K562 (cell line): ENCODE measurements around the gene BMP2K. TPM values are rescaled to one million over a fixed set of nuclear protein-coding genes. Genes with fewer than 3 reads are reported as not detected.

Experiments
- ATAC-seq: fragments of 200-7000 bp; cut with Tn5 transposase; 3 replicates; pipeline ENCODE4 v1.9.1; 2020; ENCODE audit warnings: moderate library complexity
- BruUV-seq: library from RNA; stranded (reverse); fragments of 400-500 nt; replicated peaks from 2 replicates; lab custom pipeline; 2021; lab: Mats Ljungman, UMichigan
- CTCF ChIA-PET: fragments of 300-600 bp; formaldehyde crosslinking; extraction: SDS; loops from one replicate; lab custom pipeline; 2021; ENCODE audit warnings: low intra/inter-chr PET ratio; lab: Yijun Ruan, JAX
- POLR2A ChIA-PET: fragments of 300-600, 350-650 bp; sonication (Branson Sonifier 250); formaldehyde crosslinking; extraction: SDS; loops from one replicate; lab custom pipeline; 2021; ENCODE audit warnings: antibody characterized with exemption, inconsistent platforms; lab: Yijun Ruan, JAX
- DNase-seq, 4 experiments: peaks; one replicate each; pipeline versions ENCODE4 v3.0.0 to v3.0.0-alpha.2; 2011 to 2018; ENCODE audit warnings: low spot score in 3 of 4, mixed read lengths in 3 of 4; ENCODE audit errors: extremely low read depth in 1 of 4
- FAIRE-seq: peaks from 2 replicates; lab custom pipeline; 2011; peaks lifted over from hg19 to GRCh38; lab: Jason Lieb, UNC
- H2AFZ ChIP-seq: 2 replicates; pipeline ENCODE4 v1.6.0; 2011; ENCODE audit warnings: low read depth, low read length, control low read depth, inconsistent platforms
- H3K27ac ChIP-seq: fragments of 200-600 bp; 3 replicates; pipeline ENCODE4 v1.8.0; 2011; ENCODE audit warnings: low read depth, mild to moderate bottlenecking, control low read depth, inconsistent platforms, low read length, moderate library complexity, mixed read lengths; ENCODE audit errors: extremely low read depth
- H3K27me3 ChIP-seq, 2 experiments: fragments of 300-600 bp in 1 of 2; 2 replicates in 1 of 2; 3 replicates in 1 of 2; pipeline versions ENCODE4 v1.6.0 to v1.8.0; 2011; ENCODE audit warnings: inconsistent platforms in 2 of 2, low read length in 2 of 2, mild to moderate bottlenecking in 1 of 2, mixed read lengths in 1 of 2, moderate library complexity in 1 of 2; ENCODE audit not compliant: control insufficient read depth in 2 of 2, insufficient read depth in 2 of 2
- H3K36me3 ChIP-seq: fragments of 300-600 bp; 3 replicates; pipeline ENCODE4 v1.8.0; 2011; ENCODE audit warnings: mild to moderate bottlenecking, low read length, inconsistent platforms; ENCODE audit not compliant: control insufficient read depth, insufficient read depth
- H3K4me1 ChIP-seq, 2 experiments: fragments of 200-600 bp in 1 of 2; replicated peaks in 1 of 2; 2 replicates in 1 of 2; 3 replicates in 1 of 2; pipeline versions ENCODE4 v1.5.1 to v1.8.0; 2011; ENCODE audit warnings: inconsistent platforms in 2 of 2, low read length in 2 of 2, mild to moderate bottlenecking in 1 of 2, mixed read lengths in 1 of 2, moderate library complexity in 1 of 2; ENCODE audit not compliant: control insufficient read depth in 2 of 2, insufficient read depth in 2 of 2
- H3K4me2 ChIP-seq: 2 replicates; pipeline ENCODE4 v1.6.1; 2011; ENCODE audit warnings: low read length, control low read depth, inconsistent platforms, mixed read lengths; ENCODE audit not compliant: insufficient read depth
- H3K4me3 ChIP-seq: fragments of 200-600 bp; sonication (generic), shearing (Covaris generic); 2 replicates; pipeline ENCODE4 v1.5.1; 2016; ENCODE audit warnings: control low read depth, inconsistent platforms
- H3K79me2 ChIP-seq: fragments of 200-600 bp; 3 replicates; pipeline ENCODE4 v1.8.0; 2011; ENCODE audit warnings: low read length, inconsistent platforms; ENCODE audit not compliant: control insufficient read depth, insufficient read depth
- H3K9ac ChIP-seq, 2 experiments: 2 replicates each; pipeline versions ENCODE4 v1.6.0 to v1.6.1; 2011; ENCODE audit warnings: low read depth in 2 of 2, low read length in 2 of 2, control low read depth in 1 of 2, inconsistent platforms in 1 of 2, mild to moderate bottlenecking in 1 of 2, mixed read lengths in 1 of 2; ENCODE audit not compliant: insufficient read depth in 1 of 2
- H3K9me1 ChIP-seq: one replicate; pipeline ENCODE4 v1.6.0; 2011; ENCODE audit warnings: inconsistent platforms, mild to moderate bottlenecking, low read length, moderate library complexity; ENCODE audit not compliant: control insufficient read depth, insufficient read depth
- H3K9me3 ChIP-seq: replicated peaks from 2 replicates; pipeline ENCODE4 v1.5.1; 2011; ENCODE audit warnings: low read depth, low read length, inconsistent platforms; ENCODE audit not compliant: control insufficient read depth, insufficient read depth
- H4K20me1 ChIP-seq: replicated peaks from 2 replicates; pipeline ENCODE4 v1.6.1; 2011; ENCODE audit warnings: low read length, inconsistent platforms, mixed read lengths; ENCODE audit not compliant: control insufficient read depth, insufficient read depth
- EGR1 ChIP-seq: fragments of 450-650 bp; conservative IDR thresholded peaks from 2 replicates; pipeline ENCODE4 v1.6.1; 2017; ENCODE audit warnings: mild to moderate bottlenecking
- FOXK1 ChIP-seq: sonication (generic); formaldehyde crosslinking; IDR thresholded peaks from 2 replicates; pipeline ENCODE4 v1.8.0; 2022; ENCODE audit warnings: missing genetic modification reagents, mild to moderate bottlenecking, borderline replicate concordance
- RFX1 ChIP-seq: fragments of 450-650 bp; IDR thresholded peaks from 2 replicates; pipeline ENCODE4 v1.6.1; 2016; ENCODE audit warnings: mild to moderate bottlenecking, moderate library complexity
- SMAD4 ChIP-seq: fragments of 250-450 bp; sonication (Bioruptor Pico); conservative IDR thresholded peaks from 2 replicates; pipeline ENCODE4 v1.8.0; 2021; ENCODE audit warnings: inconsistent platforms, mild to moderate bottlenecking, moderate library complexity
- SREBF1 ChIP-seq: fragments of 150-350 bp; IDR thresholded peaks from 2 replicates; pipeline ENCODE4 v1.6.1; 2014; ENCODE audit warnings: antibody characterized with exemption, low read depth, low read length, borderline replicate concordance
- TEAD2 ChIP-seq: fragments of 450-650 bp; IDR thresholded peaks from 2 replicates; pipeline ENCODE4 v1.6.1; 2016; ENCODE audit warnings: missing genetic modification characterization, control low read depth, missing compliant biosample characterization
- ZNF696 ChIP-seq: fragments of 250-450 bp; sonication (Bioruptor Pico); conservative IDR thresholded peaks from 2 replicates; pipeline ENCODE4 v1.4.0; 2020; ENCODE audit warnings: mild to moderate bottlenecking, moderate library complexity
- WGBS: fragments of 100-300 bp; shearing (Covaris generic); methylation state at CpG from one replicate; pipeline ENCODE4 v1.1.6; 2016; ENCODE audit warnings: low coverage, mixed read lengths; ENCODE audit not compliant: insufficient coverage; ENCODE audit errors: missing lambda C conversion rate; 5-methylcytosine and 5-hydroxymethylcytosine counted together
- in situ Hi-C: fragments of 300-500 bp; cut with MboI; formaldehyde crosslinking; loops from 4 replicates; pipeline ENCODE4 v1.15.0; 2018; ENCODE audit warnings: inconsistent platforms, mixed read lengths
- intact Hi-C: fragments of 100-400 bp; cut with micrococcal nuclease; formaldehyde crosslinking; loops from 2 replicates; pipeline ENCODE4 v1.14.2; 2022
- polyA plus RNA-seq, 8 experiments: library from polyadenylated mRNA; depleted of rRNA in 4 of 8; stranded (reverse) in 5 of 8; unstranded in 3 of 8; fragments of >200 nt; fragmentation: Nextera tagmentation in 2 of 8; fragmentation: Illumina TruSeq in 1 of 8; extraction: Ambion mirVana in 2 of 8; extraction: Trizol in 1 of 8; gene quantifications; 2 replicates each; pipeline versions ENCODE4 v1.2.1 to v1.2.3, GENCODE V29; 2011 to 2014; ENCODE audit warnings: inconsistent platforms in 1 of 8, missing spikeins in 1 of 8
- total RNA-seq, 7 experiments: library from RNA; depleted of rRNA in 6 of 7; stranded (reverse); fragments of >200 nt in 6 of 7; fragmentation: Illumina TruSeq in 2 of 7; extraction: Trizol in 2 of 7; gene quantifications; 2 replicates each; pipeline versions ENCODE4 v1.2.1 to v1.2.3, GENCODE V29; 2011 to 2021; ENCODE audit warnings: low replicate concordance in 1 of 7
- TF ChIP-seq, protein P1 (sequence below): fragments of 450-650 bp; IDR thresholded peaks from 2 replicates; pipeline ENCODE4 v1.6.1; 2016
- TF ChIP-seq, protein P2 (sequence below), 2 experiments: fragments of 250-450 bp in 1 of 2; fragments of 450-650 bp in 1 of 2; sonication (Bioruptor Pico) in 1 of 2; IDR thresholded peaks; 2 replicates each; pipeline versions ENCODE4 v1.6.1 to v1.8.0; 2016 to 2021; ENCODE audit warnings: mild to moderate bottlenecking in 2 of 2, moderate library complexity in 2 of 2, missing compliant biosample characterization in 1 of 2, missing genetic modification characterization in 1 of 2
- TF ChIP-seq, protein P3 (sequence below): fragments of 250-450 bp; sonication (Bioruptor Pico); IDR thresholded peaks from 2 replicates; pipeline ENCODE4 v1.4.0; 2020; ENCODE audit warnings: mild to moderate bottlenecking
- TF ChIP-seq, protein P4 (sequence below): fragments of 450-650 bp; IDR thresholded peaks from 2 replicates; pipeline ENCODE4 v1.6.1; 2016; ENCODE audit warnings: low read depth, mild to moderate bottlenecking, moderate library complexity
- TF ChIP-seq, protein P5 (sequence below): fragments of 450-650 bp; IDR thresholded peaks from 2 replicates; pipeline ENCODE4 v1.6.1; 2017; ENCODE audit warnings: antibody characterized with exemption, mild to moderate bottlenecking
- TF ChIP-seq, protein P6 (sequence below), 2 experiments: fragments of 450-650 bp in 1 of 2; sonication (generic) in 1 of 2; formaldehyde crosslinking; conservative IDR thresholded peaks; 2 replicates each; pipeline versions ENCODE4 v1.4.0 to v1.8.1; 2020 to 2022; ENCODE audit warnings: mild to moderate bottlenecking in 1 of 2, missing genetic modification reagents in 1 of 2

The BMP2K gene
- total and polyA plus RNA-seq, 9 of the 15 experiments (the other 6 are each of a cell fraction or from before 2014, with no cell fraction given) = 17.0 to 217 (median 104) TPM

DNA sequence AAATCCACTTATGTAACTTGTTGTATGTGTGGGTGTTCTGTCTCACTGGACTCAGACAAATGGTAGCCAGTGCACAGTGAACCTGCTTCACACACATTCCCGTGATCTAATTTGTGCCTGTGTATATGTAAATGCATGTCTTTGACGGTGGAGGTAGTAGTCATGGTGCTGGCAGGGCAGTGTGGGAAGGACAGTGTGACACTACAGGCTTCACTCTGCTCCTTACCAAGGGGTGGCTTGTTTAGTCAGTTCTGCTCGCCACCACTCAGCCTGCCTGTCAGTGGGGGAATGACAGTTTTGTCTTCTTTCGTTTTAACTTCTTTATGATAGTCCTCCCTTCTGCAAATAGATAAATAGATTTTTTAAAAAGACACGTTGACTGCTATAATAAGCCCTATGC, 180.8 kb downstream of the BMP2K start:
- H3K27me3 ChIP-seq = no peaks in the 10 kb centered on the region
- peak; percentile 85 for ATAC-seq
- H3K4me2 ChIP-seq = peak overlapping the region; percentile 56
- ChIA-PET CTCF (no interaction called here), POLR2A (no interaction called here)
- intact Hi-C loops (no loop called here), in situ Hi-C loops (no loop called here)
- no peaks in the 10 kb centered on the region for H3K9me1 ChIP-seq
- no peaks in the 10 kb centered on the region for H3K9me3 ChIP-seq
- H3K4me1 ChIP-seq = peaks cover 0 to 5% of the 10 kb centered on the region in 2 experiments; a peak in 1 of 5 replicates
- no peak overlapping the region for H3K4me3 ChIP-seq
- DNase-seq = peak in 1 of 4 experiments; percentile 40
- H3K79me2 ChIP-seq = no peaks in the 10 kb centered on the region
- 18% methylated on average over 5 of the region's 5 CpGs for WGBS
- H3K9ac ChIP-seq = no peak overlapping the region
- FAIRE-seq = no peak
- peak overlapping the region; percentile 86 for H2AFZ ChIP-seq
- H3K27ac ChIP-seq = no peak overlapping the region
- H3K36me3 ChIP-seq = no peaks in the 10 kb centered on the region
- no peaks in the 10 kb centered on the region for H4K20me1 ChIP-seq
- no TSS peak for BruUV-seq
- TF ChIP-seq FOXK1 = no peak
- TF ChIP-seq SREBF1 = no peak
- TF ChIP-seq, protein P1, sequence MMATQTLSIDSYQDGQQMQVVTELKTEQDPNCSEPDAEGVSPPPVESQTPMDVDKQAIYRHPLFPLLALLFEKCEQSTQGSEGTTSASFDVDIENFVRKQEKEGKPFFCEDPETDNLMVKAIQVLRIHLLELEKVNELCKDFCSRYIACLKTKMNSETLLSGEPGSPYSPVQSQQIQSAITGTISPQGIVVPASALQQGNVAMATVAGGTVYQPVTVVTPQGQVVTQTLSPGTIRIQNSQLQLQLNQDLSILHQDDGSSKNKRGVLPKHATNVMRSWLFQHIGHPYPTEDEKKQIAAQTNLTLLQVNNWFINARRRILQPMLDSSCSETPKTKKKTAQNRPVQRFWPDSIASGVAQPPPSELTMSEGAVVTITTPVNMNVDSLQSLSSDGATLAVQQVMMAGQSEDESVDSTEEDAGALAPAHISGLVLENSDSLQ = peak; percentile 70
- TF ChIP-seq, protein P2, sequence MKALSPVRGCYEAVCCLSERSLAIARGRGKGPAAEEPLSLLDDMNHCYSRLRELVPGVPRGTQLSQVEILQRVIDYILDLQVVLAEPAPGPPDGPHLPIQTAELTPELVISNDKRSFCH (CRISPR knock-in tag; IDR thresholded peaks at IDR 0.05) = no peak
- TF ChIP-seq, protein P2 (tag; IDR thresholded peaks at IDR 0.05) = no peak
- peak; percentile 30; the same call in 1 of the 2 replicates for TF ChIP-seq EGR1
- TF ChIP-seq, protein P3, sequence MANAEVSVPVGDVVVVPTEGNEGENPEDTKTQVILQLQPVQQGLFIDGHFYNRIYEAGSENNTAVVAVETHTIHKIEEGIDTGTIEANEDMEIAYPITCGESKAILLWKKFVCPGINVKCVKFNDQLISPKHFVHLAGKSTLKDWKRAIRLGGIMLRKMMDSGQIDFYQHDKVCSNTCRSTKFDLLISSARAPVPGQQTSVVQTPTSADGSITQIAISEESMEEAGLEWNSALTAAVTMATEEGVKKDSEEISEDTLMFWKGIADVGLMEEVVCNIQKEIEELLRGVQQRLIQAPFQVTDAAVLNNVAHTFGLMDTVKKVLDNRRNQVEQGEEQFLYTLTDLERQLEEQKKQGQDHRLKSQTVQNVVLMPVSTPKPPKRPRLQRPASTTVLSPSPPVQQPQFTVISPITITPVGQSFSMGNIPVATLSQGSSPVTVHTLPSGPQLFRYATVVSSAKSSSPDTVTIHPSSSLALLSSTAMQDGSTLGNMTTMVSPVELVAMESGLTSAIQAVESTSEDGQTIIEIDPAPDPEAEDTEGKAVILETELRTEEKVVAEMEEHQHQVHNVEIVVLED (CRISPR knock-in tag) = no peak
- TF ChIP-seq ZNF696 (CRISPR knock-in tag) = no peak
- no peak for TF ChIP-seq SMAD4
- no peak for TF ChIP-seq RFX1
- TF ChIP-seq, protein P4, sequence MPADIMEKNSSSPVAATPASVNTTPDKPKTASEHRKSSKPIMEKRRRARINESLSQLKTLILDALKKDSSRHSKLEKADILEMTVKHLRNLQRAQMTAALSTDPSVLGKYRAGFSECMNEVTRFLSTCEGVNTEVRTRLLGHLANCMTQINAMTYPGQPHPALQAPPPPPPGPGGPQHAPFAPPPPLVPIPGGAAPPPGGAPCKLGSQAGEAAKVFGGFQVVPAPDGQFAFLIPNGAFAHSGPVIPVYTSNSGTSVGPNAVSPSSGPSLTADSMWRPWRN = no peak
- TF ChIP-seq, protein P5, sequence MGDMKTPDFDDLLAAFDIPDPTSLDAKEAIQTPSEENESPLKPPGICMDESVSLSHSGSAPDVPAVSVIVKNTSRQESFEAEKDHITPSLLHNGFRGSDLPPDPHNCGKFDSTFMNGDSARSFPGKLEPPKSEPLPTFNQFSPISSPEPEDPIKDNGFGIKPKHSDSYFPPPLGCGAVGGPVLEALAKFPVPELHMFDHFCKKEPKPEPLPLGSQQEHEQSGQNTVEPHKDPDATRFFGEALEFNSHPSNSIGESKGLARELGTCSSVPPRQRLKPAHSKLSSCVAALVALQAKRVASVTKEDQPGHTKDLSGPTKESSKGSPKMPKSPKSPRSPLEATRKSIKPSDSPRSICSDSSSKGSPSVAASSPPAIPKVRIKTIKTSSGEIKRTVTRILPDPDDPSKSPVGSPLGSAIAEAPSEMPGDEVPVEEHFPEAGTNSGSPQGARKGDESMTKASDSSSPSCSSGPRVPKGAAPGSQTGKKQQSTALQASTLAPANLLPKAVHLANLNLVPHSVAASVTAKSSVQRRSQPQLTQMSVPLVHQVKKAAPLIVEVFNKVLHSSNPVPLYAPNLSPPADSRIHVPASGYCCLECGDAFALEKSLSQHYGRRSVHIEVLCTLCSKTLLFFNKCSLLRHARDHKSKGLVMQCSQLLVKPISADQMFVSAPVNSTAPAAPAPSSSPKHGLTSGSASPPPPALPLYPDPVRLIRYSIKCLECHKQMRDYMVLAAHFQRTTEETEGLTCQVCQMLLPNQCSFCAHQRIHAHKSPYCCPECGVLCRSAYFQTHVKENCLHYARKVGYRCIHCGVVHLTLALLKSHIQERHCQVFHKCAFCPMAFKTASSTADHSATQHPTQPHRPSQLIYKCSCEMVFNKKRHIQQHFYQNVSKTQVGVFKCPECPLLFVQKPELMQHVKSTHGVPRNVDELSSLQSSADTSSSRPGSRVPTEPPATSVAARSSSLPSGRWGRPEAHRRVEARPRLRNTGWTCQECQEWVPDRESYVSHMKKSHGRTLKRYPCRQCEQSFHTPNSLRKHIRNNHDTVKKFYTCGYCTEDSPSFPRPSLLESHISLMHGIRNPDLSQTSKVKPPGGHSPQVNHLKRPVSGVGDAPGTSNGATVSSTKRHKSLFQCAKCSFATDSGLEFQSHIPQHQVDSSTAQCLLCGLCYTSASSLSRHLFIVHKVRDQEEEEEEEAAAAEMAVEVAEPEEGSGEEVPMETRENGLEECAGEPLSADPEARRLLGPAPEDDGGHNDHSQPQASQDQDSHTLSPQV = no peak
- TF ChIP-seq, protein P6, sequence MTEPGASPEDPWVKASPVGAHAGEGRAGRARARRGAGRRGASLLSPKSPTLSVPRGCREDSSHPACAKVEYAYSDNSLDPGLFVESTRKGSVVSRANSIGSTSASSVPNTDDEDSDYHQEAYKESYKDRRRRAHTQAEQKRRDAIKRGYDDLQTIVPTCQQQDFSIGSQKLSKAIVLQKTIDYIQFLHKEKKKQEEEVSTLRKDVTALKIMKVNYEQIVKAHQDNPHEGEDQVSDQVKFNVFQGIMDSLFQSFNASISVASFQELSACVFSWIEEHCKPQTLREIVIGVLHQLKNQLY (CRISPR knock-in tag; conservative IDR thresholded peaks at IDR 0.05) = no peak
- TF ChIP-seq TEAD2 (tag) = no peak
